OCI-LY1 (cell line): ENCODE data around the gene NUFIP1.

Experiments
- CTCF ChIP-seq: fragments of 200-600 bp; sonication (generic), shearing (Covaris generic); IDR thresholded peaks from 2 replicates; pipeline ENCODE4 v1.5.1; 2017; ENCODE audit warnings: mild to moderate bottlenecking, antibody characterized with exemption, low read length, moderate library complexity, mixed read lengths
- EZH2 ChIP-seq: fragments of 200-600 bp; sonication (generic), shearing (Covaris generic); IDR thresholded peaks from 2 replicates; pipeline ENCODE4 v1.8.0; 2017; ENCODE audit warnings: borderline replicate concordance, mixed run types, mild to moderate bottlenecking, antibody characterized with exemption, low read length, moderate library complexity, mixed read lengths

GRCh38 chr13:44905556-44905955 is 83.7 kb downstream of the NUFIP1 start:
- TF ChIP-seq CTCF, result no peak
- no peak for TF ChIP-seq EZH2
